Measurements from ENCODE around the gene LIN54.

DNA sequence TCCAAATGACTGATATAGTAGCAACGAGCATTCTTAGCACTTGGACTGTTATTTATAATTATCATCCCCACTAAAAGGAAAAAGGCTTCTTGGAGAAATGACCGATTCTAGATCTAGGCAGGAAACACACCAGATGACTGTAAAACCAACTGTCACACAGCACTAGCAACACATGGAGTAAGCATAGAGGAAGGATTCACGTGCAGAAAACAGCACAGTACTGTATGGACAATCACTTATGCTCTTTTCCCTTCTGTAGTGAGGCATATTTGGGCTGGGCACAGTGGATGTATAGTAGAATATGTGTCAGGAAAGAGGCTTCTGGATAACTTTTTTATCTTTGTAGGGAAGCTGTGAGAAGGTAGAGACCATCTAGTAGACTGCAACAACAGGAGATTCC is 18.4 kb upstream of the LIN54 start:
- TF ChIP-seq, protein P1, sequence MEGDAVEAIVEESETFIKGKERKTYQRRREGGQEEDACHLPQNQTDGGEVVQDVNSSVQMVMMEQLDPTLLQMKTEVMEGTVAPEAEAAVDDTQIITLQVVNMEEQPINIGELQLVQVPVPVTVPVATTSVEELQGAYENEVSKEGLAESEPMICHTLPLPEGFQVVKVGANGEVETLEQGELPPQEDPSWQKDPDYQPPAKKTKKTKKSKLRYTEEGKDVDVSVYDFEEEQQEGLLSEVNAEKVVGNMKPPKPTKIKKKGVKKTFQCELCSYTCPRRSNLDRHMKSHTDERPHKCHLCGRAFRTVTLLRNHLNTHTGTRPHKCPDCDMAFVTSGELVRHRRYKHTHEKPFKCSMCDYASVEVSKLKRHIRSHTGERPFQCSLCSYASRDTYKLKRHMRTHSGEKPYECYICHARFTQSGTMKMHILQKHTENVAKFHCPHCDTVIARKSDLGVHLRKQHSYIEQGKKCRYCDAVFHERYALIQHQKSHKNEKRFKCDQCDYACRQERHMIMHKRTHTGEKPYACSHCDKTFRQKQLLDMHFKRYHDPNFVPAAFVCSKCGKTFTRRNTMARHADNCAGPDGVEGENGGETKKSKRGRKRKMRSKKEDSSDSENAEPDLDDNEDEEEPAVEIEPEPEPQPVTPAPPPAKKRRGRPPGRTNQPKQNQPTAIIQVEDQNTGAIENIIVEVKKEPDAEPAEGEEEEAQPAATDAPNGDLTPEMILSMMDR (conservative IDR thresholded peaks at IDR 0.05; ENCODE audit: low read length) = no peak
- TF ChIP-seq EZH2phosphoT487 (IDR thresholded peaks at IDR 0.05; ENCODE audit: borderline replicate concordance, low read depth, low read length) = no peak

All from OCI-LY7 (cell line).